Peyer's patch (tissue), 4 donors: ENCODE results near the gene ZFP64.

ENCODE experiments used
- POLR2A ChIP-seq, 2 donors: fragments of 450-650 bp; IDR thresholded peaks; one replicate each; pipeline ENCODE4 v1.5.1; 2017; ENCODE audit warnings: antibody characterized with exemption in 2 of 2, mild to moderate bottlenecking in 2 of 2, moderate library complexity in 2 of 2
- TF ChIP-seq, protein P1 (sequence below), 6 experiments: fragments of 450-650 bp in 4 of 6; fragments of 200-600 bp in 2 of 6; sonication (generic) in 1 of 6; IDR thresholded peaks; one replicate each; pipeline ENCODE4 v1.5.1; 2017 to 2019; ENCODE audit warnings: antibody characterized with exemption in 6 of 6, mild to moderate bottlenecking in 3 of 6, moderate library complexity in 1 of 6

DNA sequence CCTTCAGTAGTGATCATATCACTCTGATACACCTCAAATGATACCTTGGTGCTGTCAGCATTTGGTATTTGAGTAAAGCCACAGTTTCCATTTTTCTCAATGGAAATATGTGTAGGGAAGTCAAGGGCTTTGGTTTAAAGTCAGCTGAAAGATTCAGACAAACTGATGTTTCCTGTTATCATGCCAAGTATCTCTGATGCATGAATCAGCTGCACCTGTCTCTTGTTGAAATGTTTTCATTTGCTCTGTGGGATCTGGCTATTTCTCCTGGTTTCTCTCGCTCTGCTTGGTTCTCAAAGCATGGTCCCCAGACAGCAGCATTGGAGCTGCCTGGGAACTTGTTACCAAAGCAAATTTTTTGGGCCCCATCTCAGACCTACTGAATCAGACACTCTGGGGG lies 23.5 kb downstream of the ZFP64 start:
- TF ChIP-seq, protein P1, sequence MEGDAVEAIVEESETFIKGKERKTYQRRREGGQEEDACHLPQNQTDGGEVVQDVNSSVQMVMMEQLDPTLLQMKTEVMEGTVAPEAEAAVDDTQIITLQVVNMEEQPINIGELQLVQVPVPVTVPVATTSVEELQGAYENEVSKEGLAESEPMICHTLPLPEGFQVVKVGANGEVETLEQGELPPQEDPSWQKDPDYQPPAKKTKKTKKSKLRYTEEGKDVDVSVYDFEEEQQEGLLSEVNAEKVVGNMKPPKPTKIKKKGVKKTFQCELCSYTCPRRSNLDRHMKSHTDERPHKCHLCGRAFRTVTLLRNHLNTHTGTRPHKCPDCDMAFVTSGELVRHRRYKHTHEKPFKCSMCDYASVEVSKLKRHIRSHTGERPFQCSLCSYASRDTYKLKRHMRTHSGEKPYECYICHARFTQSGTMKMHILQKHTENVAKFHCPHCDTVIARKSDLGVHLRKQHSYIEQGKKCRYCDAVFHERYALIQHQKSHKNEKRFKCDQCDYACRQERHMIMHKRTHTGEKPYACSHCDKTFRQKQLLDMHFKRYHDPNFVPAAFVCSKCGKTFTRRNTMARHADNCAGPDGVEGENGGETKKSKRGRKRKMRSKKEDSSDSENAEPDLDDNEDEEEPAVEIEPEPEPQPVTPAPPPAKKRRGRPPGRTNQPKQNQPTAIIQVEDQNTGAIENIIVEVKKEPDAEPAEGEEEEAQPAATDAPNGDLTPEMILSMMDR (IDR thresholded peaks at IDR 0.05): no peak
- no peak for TF ChIP-seq POLR2A (IDR thresholded peaks at IDR 0.05)
